Measurements from ENCODE around the gene BCL2. TPM values are rescaled to one million over a fixed set of nuclear protein-coding genes. Genes with fewer than 3 reads are reported as not detected.

BCL2 gene
- polyA plus RNA-seq, 1 experiment: 0.35 TPM

GRCh38 chr18:63112706-63113105, 206.9 kb downstream of the BCL2 start:
- H3K9me3 ChIP-seq (ENCODE audit: control insufficient read depth, insufficient read depth, low read length): no peaks in the 10 kb centered on the region
- CTCF ChIA-PET: no interaction called here
- no peak overlapping the region for H3K27ac ChIP-seq (ENCODE audit: low read depth, low read length)

DNA sequence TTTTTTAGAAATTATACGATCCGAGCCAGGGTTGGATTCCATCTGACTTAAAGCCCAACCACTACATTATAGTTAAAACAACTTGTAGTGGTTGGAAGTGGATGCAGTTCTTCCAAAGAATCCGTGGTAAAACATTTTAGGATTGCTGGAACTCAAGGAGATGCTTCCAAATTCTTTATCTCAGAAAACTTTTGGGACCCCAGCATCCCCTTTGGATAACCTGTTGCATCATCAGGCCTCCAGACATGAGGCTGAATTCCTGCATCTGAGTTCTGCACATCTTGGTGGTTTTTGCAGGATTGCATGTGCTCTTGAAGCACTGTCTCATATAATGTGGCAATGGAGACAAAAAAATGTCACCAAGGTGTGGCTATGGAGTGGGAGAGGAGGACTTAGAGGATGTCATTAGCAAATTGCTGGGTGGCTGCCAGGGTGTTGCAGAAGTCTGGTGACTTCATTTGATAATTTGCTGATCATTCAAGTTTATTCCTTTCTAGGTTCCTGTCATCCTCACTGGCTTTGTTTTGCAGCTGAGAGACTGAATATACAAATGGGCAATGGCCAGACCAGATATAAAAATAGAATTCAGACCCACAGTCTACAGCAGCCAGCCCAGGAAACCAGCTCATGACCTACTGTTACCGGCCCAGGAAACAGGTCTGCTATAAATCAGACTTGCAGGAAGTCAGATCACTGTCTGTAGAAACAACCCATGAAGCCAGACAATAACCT, 207.7 kb downstream of the BCL2 start:
- no peak for DNase-seq (ENCODE audit: low read depth, low spot score)
- CTCF ChIA-PET: no interaction called here
- POLR2A ChIA-PET: interaction anchor here (0.6 kb wide), 1 partner anchor 15 kb away, joined by 4 read pairs; no protein-coding TSS in a partner anchor

More at GRCh38 chr18:63112706-63113105, 206.9 kb downstream of the BCL2 start:
- POLR2A ChIA-PET: interaction anchor here (0.6 kb wide), 1 partner anchor 14 kb away, joined by 4 read pairs; no protein-coding TSS in a partner anchor
- TF ChIP-seq CTCF (IDR thresholded peaks at IDR 0.05; ENCODE audit: low read depth, low read length): no peak
- no peak for DNase-seq (ENCODE audit: low read depth, low spot score)
- H3K27me3 ChIP-seq (ENCODE audit: control insufficient read depth, insufficient read depth, low read length): peaks cover 2% of the 10 kb centered on the region
- no peak overlapping the region for H3K4me3 ChIP-seq (ENCODE audit: low read depth, low read length)

GRCh38 chr18:63109802-63110201, 209.8 kb downstream of the BCL2 start:
- Histone ChIP-seq H3K9me3 (ENCODE audit: control insufficient read depth, insufficient read depth, low read length) (no peaks in the 10 kb centered on the region), H3K27ac (ENCODE audit: low read depth, low read length) (no peak overlapping the region), H3K27me3 (ENCODE audit: control insufficient read depth, insufficient read depth, low read length) (peaks cover 2% of the 10 kb centered on the region), H3K4me3 (ENCODE audit: low read depth, low read length) (no peak overlapping the region)
- TF ChIP-seq CTCF (IDR thresholded peaks at IDR 0.05; ENCODE audit: low read depth, low read length): no peak
- ChIA-PET POLR2A (interaction anchor here (0.6 kb wide), 1 partner anchor 20 kb away, joined by 6 read pairs; no protein-coding TSS in a partner anchor), CTCF (no interaction called here)
- no peak for DNase-seq (ENCODE audit: low read depth, low spot score)

More for the DNA sequence above, 207.7 kb downstream of the BCL2 start:
- Histone ChIP-seq H3K4me3 (ENCODE audit: low read depth, low read length) (no peak overlapping the region), H3K27ac (ENCODE audit: low read depth, low read length) (no peak overlapping the region), H3K9me3 (ENCODE audit: control insufficient read depth, insufficient read depth, low read length) (no peaks in the 10 kb centered on the region), H3K27me3 (ENCODE audit: control insufficient read depth, insufficient read depth, low read length) (peaks cover 2% of the 10 kb centered on the region)
- no peak for TF ChIP-seq CTCF (IDR thresholded peaks at IDR 0.05; ENCODE audit: low read depth, low read length)

- TF ChIP-seq CTCF (IDR thresholded peaks at IDR 0.05; ENCODE audit: low read depth, low read length): no peak
- CTCF ChIA-PET: no interaction called here
Observed at GRCh38 chr18:63109022-63109421, 210.5 kb downstream of the BCL2 start.

DNA sequence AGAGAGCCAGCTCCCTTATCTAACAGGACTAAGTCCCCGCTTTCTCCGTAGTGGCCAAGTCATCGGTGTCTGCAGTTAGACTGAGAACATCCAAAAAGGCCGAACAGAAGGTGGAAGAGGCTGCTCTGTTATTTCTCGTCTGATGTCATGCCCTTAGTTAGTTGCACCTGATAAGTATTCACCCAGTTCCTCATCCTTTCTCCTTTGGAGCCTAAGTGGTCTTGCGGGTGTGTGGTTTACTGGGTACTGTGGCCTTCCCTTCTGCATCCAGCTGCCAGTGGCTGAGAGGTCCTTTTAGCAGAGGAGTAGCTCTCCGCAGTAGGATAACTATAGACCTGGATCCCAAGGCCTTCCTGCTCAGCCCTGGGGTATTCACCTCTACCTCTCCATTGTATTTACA, 211.6 kb downstream of the BCL2 start:
- POLR2A ChIA-PET: no interaction called here
- CTCF ChIA-PET: no interaction called here
- no peak for TF ChIP-seq CTCF (IDR thresholded peaks at IDR 0.05; ENCODE audit: low read depth, low read length)
- H3K27ac ChIP-seq (ENCODE audit: low read depth, low read length): no peak overlapping the region
- peaks cover 2% of the 10 kb centered on the region for H3K27me3 ChIP-seq (ENCODE audit: control insufficient read depth, insufficient read depth, low read length)
- H3K4me3 ChIP-seq (ENCODE audit: low read depth, low read length): no peak overlapping the region
- no peaks in the 10 kb centered on the region; the same call in 1 of the 2 replicates for H3K9me3 ChIP-seq (ENCODE audit: control insufficient read depth, insufficient read depth, low read length)
- no peak for DNase-seq (ENCODE audit: low read depth, low spot score)

More at GRCh38 chr18:63109022-63109421, 210.5 kb downstream of the BCL2 start:
- Histone ChIP-seq H3K9me3 (ENCODE audit: control insufficient read depth, insufficient read depth, low read length) (no peaks in the 10 kb centered on the region; the same call in 1 of the 2 replicates), H3K27me3 (ENCODE audit: control insufficient read depth, insufficient read depth, low read length) (peaks cover 2% of the 10 kb centered on the region), H3K27ac (ENCODE audit: low read depth, low read length) (no peak overlapping the region), H3K4me3 (ENCODE audit: low read depth, low read length) (no peak overlapping the region)
- POLR2A ChIA-PET: no interaction called here
- no peak for DNase-seq (ENCODE audit: low read depth, low spot score)

Measured in AG04450 (cell line).